ENCODE data around the gene MR1.
A peak's percentile ranks its signal among the peaks of the same experiment; 100 is the strongest.

The MR1 gene

DNA sequence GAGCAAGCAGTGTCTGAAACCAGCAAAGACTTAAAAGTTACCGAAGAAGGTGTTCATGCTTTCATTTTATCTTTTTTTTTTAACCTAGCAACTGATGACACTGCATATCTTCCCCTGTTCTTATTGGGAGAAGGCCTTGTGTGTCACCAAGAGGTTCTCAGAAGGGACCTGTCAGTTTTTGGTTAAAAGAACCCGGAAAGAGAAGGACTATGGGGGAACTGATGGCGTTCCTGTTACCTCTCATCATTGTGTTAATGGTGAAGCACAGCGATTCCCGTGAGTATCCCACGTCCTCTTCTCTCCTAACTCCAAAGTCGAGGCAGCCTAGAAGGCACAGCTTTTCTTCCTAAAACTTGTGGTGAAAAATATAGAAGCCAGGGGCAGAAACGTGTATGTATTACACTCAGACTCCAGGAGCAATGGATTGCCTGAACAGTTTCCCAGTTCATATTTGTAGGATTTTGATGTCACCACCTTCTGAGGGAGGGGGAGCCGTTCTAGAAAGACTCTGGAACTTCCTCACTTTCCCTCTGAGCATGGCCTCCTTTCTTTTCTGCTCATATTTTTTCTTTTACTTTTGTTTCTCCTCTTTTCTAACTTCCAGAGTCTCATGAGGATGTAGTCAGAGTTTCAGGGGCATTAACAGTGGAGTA is at the start of gene MR1:
MR1 (plus strand) TSS at position 185 of the 653 bp plus-strand sequence; CDS start at position 210, 25 bp downstream.
- DNase-seq: peak; percentile 77

DNA sequence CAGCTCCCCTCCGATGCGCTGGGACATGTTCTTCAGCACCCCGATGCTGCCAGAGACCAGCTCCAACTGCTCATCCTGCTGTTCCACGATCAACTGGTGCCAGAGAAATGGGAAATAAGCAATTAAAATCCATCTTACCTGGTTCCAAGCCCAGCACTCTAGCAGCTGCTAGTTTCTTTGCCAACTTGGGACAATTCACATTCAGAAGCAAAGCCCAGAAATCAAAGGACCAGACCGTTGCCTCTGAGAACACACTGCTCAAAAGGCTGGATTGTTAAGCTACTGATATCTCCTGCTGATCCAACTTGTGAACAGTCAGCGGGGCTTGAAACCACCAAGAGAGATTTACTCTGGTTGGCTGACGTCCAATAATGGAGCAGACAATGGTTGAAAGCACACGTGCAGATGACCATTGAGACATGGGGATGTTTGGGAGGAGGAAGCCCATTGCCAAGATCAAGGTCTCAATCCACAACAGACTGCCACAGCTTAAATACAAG is 45.5 kb upstream of the MR1 start:
- DNase-seq: no peak

DNA sequence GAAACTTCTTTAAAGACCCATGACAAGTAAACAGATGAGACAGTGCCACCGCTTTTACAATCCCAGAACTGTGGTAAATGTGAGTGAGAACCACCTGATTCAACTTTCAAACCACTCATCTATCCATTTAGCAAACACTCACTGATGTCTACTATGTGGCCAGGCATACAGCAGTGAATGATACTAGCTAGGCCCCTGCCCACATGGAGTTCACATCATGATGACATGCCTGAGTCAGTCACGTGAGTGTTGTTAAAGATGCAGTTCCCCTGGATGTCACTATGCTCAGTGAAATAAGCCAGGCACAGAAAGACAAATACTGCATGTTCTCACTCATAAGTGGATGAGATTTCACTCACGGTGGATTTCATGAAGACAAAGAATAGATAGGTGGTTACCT is 39.5 kb upstream of the MR1 start:
- no peak for DNase-seq

DNA sequence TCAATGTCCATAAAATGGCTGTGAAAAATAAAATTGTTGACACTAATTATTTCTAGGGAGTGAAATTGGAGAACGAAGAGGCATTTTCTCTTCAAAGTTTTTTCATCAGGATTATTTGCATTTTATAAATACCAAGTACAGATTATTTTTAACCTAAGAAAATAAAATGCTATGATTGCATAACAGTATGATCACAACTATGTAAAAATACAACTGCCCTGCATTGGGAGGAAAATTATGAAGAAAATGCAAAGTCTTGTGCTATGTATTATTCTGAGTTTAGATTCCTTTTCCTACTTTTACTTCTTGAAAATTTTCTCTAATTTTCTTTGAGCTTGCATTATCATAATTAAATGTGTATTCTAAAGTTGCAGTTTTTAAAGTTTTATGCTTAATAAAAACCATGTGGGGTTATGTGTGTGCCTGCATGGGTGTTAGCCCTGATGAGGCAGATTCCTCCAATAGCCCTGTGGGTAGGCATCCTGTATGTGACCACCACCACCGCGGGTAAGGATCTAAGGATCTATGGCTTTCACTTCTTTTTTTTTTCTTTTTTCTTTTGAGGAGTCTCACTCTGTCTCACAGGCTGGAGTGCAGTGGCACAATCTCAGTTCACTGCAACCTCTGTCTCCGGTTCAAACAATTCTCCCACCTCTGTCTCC is 35.8 kb upstream of the MR1 start:
- no peak for DNase-seq

DNA sequence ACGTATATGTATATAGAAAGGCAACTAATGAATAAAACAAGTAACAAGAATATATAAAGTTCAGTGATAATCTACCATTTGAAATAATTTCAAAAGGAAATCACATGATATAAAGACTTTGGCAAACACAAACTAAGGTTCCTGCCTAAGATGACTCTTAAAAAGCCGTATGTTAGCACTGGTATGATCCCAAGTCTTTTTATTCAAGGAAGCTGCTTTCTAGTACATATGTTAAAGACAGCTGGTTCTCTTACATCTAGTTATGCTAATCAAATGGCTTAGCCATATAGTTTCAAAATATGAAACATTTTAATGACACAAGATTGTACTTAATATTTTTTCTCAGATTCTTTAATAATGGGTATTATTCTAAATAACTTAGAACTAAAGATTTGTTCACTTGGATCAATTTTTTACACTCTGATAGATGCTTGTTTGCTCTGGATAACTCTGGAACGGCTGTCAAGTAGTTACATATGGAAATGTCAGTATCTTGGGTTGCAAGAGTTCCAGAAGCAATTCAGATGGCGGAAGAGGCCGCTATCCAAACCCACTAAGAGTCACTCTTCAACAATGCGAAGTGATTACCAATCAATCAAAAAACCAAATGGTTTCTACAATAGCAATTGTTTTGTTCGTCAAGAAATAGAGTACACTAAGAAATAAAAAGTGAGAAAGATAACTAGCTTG is 32.5 kb upstream of the MR1 start:
- no peak for DNase-seq

DNA sequence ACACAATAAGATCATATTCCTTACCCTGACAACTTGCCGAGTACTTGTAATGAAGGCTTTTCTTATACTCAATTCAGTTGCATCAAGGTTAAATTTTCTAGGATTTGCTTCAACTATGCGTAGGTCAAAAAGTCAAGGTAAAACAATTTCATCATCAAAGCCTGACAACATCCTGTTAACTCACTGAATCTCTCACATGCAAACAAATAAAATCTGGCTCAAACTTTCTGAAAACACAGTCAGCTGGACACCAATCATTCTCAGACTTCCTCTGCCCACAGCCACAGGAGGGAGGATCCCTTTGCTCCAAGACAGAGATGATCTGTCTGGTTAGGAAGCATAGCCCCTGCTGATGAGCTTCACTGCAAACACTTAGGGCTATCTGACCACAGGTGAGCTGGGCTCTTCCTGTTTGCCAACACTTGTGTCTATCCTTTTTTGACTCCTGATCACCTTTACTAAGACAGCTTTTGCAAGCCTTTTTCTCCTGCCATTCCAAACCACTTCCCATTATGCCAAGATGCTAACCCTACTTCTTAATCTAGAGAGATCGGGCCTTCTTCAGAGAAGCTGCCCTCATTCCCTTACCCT is 31.1 kb upstream of the MR1 start:
- DNase-seq: no peak

DNA sequence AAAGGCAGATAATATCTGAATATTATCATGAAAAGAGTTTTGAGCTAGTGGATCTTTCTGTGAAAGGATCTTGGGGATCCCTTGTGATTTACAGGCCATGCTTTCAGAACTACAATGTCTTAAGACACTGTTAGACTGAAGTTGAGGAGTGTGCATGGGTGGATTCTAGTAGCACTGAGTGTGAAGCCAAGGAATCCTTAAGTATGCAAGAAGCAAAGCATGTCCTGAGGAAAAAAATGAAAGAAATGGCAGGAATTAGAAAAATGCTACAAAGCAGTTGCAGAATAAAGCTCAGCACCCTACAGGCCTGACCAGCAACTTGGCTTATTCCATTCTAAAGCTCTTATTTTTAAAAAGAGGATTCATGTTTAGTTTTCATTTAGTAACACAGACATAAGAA is 23.0 kb upstream of the MR1 start:
- DNase-seq: no peak

DNA sequence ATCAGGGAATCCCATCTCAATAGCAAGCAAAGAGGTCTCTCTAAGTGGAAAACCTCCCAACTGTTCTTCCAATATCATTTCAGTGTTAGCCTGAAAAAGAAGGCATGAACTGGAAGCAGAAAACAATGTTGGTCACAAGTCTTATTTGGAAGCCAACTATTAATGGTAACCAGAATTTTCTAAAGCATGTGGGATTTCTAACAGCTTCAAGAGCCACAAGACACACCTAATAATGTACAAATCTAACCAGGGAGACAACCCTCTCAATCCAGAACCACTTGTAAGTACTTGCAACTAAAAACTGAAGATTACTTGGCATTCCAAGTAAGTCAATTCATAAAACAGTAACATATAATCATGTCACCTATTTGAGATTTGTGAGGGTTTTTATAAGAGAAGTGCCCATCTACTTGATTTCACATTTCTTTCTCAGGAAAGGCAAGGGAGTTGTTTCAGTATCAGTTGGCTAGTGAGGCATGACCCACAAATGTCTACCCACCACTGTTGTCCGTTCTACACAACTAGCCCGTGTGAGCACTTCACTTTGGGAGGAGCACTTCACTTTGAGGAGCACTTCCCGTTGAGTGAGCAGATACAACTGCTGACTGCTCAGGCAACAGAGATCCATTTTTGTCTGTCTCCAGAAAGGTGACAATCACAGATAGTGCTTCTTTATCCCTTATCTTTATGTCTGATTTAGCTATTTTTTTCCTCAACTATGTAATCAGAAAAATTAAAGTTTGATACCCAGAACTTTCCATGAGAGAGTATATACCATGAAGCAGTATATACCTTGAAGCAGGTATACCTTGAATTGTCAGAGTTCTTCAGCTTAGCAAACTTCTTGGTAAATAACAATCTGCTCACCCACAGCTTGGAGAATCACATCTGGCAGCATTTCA is 22.2 kb upstream of the MR1 start:
- DNase-seq: no peak

DNA sequence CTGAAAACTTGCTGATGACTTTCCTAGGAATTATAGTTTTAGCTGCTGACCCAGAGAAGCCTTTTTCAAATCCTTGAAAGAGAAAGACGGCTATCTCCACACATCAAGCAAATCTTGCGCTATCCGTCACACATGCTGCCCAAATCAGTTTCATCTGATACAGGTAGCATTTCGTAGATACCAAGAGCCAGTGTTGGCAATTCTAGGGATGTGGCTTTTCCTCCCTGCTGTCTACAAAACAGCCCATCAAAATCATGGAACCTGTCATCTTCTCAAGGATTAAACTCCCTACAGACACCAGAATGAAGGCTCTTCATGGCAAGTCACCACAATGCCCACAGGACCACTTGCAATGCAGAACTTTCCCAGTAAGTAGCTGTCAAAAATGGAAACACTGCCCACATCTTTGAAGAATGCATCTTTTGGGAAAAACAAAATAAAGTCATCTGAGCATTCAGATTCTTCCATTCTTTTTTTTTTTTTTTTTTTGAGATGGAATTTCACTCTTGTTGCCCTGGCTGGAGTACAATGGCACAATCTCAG is 21.5 kb upstream of the MR1 start:
- no peak for DNase-seq

DNA sequence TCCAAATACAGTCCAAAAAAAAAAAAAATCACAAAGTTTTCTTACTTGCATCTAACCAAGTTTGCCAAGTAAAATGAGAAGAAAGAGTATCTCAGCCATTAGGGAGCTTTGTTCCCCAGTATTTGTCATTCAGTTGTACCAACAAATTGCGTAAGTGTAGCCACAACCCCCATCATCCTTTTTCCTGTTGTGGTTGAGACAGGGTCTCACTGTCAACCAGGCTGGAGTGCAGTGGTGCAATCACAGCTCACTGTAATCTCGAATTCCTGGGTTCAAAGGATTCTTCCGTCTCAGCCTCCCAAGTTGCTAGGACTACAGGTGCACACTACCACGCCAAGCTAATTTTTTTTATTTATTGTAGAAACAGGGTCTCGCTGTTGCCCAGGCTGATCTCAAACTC is 20.6 kb upstream of the MR1 start:
- no peak for DNase-seq

DNA sequence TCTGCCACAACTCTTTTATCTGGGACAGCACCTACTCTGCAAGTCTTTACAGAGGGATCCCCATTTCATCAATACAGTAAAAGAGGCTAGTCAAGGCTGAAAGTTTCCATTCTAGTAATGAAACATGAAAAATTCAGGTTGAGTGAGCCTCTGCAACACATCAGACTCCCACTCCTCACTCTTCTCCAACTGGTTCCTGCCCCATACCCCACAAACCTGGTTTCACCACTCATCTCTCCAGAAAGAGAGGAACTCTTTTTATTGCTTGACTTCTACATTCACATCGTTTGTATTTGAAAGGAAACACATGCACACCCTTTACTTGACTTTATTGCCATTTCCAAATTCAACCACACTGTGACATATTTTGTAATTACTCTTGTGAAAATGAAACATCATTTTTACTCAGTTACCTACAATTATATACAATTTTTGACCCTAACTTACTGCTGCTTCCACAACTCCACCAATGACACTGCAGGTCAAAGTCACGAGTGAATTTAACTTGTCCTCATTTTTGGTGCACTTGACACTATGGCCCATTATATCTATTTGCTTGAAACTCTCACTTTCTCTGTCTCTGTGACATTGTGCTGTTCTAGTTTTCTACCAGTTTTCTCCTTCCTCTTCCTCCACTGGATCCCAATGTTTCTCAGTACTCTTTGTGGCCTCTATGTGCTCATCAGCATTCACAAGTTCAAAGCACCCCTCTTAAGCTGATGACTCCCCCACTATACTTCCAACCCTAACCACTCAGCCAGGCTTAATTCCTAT is 19.1 kb upstream of the MR1 start:
- no peak for DNase-seq

DNA sequence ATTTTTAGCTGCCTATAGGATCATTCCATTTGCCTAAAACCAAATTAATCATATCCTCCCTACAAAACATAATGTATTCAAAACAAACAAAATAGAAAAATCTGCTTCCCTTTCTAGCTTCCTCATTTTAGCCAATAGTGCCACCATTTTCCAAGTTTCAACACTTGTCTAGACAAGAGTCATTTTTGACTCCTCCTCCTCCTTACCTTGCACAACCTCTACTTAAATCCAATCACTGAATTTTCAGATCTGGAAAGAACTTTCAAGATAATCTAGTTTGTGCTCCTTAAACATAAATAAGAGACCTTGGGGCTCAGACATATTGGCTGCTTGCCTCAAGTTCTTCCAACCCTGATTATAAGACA is 18.6 kb upstream of the MR1 start:
- DNase-seq: no peak

DNA sequence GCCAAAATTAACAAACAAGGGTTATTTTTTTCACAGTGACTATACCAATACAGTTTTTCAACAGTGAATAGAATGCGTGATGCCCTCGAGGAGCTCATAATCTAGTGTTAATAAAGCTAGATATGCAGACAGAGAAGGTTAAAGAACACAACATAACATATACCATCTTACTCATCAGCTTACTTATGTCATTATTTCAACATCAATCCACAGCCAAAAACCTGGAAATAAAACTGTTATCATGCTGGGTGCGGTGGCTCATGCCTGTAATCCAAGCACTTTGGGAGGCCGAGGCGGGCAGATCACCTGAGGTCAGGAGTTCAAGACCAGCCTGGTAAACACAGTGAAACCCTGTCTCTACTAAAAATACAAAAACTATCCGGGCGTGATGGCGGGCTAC is 17.2 kb upstream of the MR1 start:
- no peak for DNase-seq

DNA sequence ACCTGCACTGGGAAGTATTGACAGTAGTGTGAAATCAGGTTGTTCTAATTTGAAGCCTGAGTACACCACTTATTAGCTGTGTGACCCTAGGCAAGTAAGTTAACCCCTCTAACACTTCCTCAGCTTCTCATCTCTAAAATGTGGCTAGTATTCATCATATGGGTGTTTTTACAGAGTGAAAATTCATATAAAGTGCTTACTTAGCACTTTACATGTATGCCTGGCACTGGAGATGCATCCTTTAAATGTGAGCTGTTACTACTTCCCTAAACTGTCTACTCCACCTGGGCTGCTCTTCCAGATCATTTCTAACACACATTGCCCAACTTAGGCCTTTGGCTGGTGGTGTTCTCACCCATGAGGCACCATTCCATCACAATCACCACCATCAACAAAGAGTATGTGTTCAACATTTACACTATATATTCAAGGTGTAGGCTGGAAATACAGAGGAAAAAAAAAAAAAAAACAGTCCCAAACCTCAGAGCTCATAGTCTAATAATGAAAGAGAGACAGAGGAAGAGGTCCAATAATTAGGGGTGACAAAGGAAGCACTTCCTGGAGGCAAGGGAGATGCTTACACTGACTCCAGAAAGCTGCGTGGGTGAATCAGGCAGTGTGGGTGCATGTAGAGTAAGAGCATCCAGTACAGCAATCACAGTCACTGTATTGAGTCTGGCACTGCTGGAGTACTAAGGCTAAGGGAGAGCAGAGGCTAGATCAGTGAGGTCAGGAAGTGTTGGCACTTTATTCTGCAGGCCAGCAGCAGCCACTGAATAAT is 14.7 kb upstream of the MR1 start:
- DNase-seq: no peak

DNA sequence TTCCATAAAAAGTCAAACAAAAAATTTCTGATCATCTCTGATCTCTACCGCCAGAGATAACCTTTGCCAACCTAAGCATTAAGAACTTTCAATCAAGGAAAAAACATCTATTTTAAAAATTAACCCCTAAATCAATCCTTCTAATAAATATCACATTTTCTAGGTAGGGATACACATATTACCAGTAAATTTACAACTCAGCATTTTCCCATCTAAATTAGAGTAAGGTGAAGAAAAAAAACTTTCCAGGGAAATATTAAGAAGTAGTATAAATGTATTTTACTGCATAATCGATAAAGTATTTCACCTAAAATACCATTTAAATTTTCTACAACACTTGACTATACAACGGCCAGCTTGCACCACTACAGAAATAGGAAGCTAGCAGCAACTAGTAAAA is 12.6 kb upstream of the MR1 start:
- DNase-seq: no peak

DNA sequence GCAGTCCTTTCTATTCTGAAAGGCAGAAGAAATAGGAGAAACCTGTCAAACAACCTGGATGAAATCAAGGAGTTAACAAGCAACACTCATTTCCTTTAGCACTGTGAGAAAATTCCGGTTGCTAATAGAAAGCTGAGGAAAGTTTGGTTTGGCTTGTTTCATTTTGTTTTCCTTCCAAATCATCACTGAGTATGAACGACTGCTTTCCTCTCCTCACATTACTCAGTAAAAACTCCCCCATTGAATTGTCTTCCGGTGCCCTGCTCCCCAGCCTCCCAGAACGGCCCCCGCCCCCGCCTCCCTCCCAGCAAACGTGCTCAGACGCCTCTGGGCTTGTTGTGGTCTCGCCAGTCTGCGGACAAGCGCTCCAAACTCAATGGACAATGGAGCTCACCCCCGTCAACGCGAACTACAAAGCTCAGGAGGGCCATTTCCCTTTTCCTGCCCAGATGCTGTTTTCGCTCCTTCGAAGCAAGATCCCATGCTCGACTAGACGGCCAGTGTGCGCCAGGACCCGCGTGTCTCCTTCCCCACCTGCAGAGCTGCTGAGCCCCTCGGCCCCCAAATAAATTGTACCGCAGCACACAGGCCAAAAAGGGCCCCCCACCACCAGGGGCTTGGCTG is 11.9 kb upstream of the MR1 start:
- peak; percentile 21 for DNase-seq

DNA sequence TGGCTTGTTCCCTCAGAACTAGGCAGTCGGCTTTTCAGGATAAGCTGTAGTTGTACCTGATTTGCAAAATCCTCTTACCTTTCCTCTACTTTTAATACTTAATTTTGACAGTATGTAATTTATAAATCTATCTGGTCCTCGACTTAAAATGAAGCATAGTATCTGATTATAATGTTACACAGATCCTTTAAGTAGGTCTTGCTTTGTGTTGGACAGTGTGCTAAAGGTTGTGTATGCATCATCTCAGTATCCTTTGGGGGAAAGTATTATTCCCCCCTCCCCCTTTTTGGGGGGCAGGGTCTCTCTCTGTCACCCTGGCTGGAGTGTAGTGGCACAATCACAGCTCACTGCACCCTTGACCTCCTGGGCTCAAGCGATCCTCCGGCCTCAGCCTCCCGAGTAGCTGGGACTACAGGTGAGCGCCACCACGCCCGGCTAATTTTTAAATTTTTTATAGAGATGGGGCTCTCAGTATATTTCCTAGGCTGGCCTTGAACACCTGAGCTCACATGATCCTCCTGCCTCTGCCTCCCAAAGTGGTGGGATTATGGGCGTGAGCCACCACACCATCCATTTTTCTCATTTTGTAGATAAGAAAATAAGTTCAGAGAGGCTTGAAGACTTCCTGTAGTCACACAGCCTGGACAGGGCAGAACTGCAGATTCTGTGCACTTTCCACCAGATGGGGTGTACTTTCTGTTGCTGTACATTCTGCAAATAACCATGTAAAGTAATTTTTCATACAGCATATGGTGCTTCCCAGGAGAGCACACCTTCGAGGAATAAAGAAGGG is 10.3 kb upstream of the MR1 start:
- DNase-seq: no peak

DNA sequence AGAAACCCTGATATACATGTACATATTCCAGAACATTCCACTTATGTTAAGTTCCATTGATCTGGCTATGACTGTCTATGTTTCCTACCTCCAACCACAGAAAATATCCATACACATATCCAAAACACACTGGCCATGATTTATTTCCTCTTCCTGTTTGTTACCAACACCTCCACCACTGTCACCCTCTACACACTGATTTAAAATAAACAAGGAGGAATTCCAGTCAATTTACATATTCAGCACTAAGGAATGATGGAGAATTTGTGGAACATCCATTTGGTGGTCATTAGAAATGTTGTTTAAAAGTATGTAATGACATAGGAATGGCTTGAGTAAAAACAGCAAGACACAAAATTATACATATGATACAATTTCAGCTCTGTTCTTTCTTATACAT is 5.6 kb upstream of the MR1 start:
- DNase-seq: no peak

DNA sequence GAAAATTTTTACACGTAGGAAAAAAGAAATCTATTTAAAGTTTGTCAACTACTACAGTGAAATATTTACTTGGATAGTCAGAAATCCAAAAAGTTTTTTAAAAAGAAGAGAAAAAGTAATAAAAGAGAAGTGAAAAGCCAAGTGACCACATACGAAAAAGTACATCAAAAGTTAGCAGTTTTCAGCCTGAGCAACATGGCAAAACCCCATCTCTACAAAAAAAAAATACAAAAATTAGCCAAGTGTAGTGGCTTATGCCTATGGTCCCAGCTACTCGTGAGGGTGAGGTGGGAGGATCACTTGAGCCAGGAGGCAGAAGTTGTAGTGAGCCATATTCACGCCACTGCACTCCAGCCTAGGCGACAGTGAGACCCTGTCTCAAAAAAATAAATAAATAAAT is 5.2 kb upstream of the MR1 start:
- no peak for DNase-seq

DNA sequence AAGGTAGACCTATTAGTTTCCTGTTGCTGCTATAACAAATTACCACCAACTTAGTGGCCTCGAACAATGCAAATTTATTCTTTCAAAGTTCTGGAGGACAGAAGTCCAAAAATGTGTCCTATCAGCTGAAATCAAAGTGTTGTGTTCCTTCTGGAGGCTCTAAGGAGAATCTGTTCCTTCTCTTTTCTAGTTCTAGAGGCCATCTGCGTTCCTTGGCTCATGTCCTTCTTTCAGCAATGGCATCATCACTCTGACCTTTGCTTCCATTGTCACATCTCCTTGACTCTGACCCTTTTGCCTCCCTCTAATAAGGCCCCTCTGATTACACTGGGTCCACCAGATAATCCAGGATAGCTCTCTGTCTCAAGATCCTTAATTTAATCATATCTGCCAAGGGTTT is 1.2 kb upstream of the MR1 start:
- no peak for DNase-seq

Measured in GDM1 (cell line).